MM.1S (cell line): ENCODE measurements around the gene DRD1.
"Not testable (repeated sequence)": the region's sequence is repeated elsewhere in the genome, so short reads cannot be mapped to it uniquely, and the experiment has no call there.

ENCODE experiments used
- CTCF ChIP-seq: fragments of 300-600 bp; sonication (generic); IDR thresholded peaks from 2 replicates; pipeline ENCODE4 v1.5.1; 2016; ENCODE audit warnings: antibody characterized with exemption, low read length, mixed read lengths
- EZH2 ChIP-seq: fragments of 300-600 bp; sonication (generic); optimal IDR thresholded peaks from 2 replicates; pipeline ENCODE3; 2017; ENCODE audit warnings: low read depth, mild to moderate bottlenecking, antibody characterized with exemption, low read length, mixed read lengths

- not testable (repeated sequence) for TF ChIP-seq EZH2, CTCF
These were observed 2.4 kb upstream of the DRD1 start for GRCh38 chr5:175446378-175446777.
